NCI-H2227 (cell line): ENCODE measurements around the gene KDELR3.

Source experiments
- DNase-seq: peaks from one replicate; lab custom pipeline; 2025; ENCODE audit not compliant: unreplicated experiment; lab: John Stamatoyannopoulos, UW

The KDELR3 gene

DNA sequence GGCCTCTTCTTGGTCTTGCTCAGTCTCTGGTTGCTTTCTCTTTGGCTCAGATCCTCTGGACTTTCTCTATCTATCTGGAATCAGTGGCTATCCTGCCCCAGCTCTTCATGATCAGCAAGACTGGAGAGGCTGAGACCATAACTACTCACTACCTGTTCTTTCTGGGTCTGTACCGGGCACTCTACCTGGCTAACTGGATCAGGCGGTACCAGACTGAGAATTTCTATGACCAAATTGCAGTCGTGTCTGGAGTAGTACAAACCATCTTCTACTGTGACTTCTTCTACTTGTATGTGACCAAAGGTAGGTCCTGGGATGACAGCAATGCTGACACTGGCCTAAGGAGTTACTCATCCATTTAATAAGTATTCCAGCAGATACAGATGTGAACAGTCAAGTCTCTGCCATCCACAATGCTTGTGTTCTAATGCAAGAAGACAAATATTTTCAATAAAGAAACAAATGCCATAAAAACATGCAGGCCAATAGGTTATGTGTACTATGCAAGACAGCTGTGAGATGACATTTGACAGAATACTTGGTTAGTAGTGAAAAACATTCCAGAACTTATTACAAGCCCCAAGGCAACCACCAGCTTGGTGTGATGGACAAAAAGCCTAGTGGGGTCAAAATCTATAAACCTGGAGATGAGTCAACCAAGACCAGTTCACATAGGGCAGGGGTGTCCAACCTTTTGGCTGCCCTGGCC lies 13.4 kb downstream of the KDELR3 start:
- no peak for DNase-seq

DNA sequence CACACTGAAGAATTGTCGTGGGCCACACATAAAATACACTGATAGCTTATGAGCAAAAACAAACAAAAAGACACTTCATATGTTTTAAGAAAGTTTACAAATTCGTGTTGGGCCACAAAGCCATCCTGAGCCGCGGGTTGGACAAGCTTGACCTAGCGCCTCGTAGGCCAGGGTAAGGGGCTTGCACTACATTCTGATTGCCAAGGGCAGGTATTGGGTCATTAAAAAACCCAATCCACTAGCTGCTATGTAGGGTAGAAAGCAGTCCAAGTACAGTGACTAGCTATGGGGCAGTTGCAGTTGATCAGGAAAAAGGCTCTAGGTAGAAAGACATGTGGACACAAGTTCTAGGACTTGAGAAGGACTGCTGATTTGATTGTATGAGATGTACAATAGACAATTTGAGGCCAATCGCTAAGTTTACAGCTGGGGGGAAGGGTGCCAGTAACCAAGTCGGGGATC lies 14.0 kb downstream of the KDELR3 start:
- DNase-seq = no peak

DNA sequence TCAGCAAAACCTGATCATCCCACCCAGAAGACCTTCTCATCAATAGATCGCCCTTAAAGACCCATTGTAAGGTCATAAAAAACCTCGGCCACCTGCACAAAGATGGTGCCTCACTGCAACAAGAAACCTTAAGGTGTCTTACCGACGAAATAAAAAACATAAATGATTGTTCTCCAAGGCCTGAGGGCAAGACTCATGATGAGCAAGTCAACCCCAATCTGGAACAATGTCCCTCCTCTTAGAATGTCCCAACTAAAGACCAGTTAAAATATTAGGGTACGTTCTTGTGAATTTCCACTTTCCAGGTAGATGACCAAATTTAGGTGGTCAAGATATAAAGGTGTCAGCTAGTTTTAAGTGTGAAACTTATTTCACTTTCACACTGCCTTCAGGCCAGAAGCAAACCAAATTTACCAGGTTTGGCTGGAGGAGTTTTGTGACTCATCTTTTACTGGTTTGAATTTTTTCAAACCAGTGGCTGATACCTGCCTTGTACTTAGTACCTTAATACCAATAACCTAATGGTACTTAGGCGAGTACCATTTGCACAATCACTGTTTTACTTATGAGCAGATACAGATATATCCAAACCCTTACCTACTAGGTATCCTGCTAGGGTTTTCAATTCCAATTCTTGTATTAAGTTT lies 14.9 kb downstream of the KDELR3 start:
- DNase-seq = no peak

DNA sequence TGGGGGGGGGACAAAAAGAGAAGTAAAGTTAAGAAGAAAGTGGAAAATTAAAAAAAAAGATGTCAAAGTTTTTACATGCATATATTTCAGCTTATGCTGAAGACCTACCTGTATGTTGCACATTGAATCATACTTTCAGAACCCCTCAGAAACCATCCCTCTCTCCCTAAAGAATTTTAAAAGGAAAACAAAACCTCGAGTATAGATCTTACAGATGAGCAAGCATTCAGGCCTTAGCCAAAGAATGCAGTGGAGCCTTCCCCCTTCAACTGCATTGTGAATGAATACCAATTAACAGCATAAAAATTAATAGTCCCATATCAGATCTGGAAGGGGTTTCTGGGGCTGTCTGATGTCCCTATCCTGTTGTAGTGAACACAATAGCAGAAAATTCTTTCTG lies 16.3 kb downstream of the KDELR3 start:
- no peak for DNase-seq

DNA sequence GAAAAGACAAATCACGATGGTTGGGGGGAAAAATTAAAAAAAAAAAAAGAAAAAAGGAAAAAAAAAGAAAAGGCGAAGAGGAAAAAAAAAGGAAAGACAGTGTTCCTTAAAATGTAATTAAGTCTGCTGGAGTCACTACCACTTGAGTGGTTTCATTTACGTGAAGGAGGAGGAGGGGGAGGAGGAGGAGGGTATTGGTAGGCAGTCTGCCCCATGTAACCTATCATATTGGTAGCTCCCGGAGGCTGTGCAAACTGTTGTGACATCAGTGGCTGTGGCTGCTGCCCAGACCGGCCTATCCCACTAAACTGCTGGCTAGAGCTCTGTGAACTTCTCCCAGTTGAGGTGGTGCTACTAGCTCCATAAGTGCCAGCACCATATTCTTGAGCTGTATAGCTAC lies 17.9 kb downstream of the KDELR3 start:
- DNase-seq = no peak

DNA sequence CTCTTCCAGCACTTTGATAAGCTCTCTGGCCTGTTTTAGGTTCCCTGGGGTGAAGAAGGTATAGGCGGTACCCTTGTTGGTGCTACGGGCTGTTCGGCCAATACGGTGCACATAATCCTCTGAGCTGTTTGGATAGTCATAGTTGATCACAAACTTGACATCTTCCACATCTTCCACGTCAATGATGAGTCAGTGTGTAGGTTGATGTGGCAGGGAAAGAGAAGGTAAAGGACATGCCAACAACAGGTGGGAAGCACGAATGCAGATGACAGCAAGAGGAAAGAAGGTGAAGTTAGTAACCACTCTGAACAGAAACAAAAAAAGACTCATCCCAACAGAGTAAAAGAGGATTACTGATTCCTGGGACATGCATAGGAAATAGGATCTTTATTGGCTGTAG lies 20.1 kb downstream of the KDELR3 start:
- no peak for DNase-seq

DNA sequence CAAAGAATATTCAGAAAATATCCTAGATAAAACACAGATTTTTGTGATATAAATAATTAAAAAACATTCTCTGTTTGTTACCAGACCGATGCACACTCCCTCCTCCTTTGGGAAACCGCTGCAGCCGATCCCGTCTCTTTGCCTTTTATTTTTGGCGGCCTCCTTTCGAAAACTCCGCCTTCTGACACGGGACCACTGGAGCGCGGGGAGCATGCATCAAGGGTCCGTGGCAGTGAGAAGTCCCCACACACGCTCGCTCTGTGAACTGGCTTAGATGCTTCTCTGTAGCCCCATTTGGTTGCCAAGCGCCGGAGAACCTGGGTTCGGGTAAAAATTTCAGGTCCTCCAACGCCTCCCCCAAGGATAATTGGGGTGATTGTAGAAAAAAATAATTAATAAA lies 21.2 kb downstream of the KDELR3 start:
- DNase-seq = no peak

DNA sequence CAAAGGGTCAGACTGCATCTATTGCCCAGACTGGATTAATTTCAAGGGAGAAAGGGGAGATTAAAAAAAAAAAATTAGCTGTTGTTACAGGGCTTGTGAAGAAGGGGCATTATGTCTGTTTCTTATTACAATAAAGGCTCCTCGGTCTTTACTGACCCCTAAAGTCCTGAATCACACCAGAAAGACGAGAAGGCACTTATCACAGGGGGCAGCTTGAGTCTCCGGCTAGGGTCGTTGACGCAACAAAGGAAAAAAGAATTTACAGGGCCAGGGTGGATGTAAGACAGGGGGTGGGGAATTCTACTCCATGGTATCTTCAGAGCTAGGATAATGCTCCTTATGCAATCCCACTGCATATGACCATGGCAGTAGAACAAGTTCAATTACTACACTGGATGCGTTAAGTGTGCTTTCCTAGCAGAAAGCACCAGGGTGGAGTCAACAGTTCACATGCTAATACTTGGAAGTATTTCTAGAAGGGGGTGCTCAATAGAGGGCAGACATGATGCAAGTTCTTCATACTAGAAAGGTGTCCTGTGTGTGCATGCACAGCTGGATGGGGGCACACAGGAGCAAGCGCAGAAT lies 21.8 kb downstream of the KDELR3 start:
- peak; percentile 65 for DNase-seq

DNA sequence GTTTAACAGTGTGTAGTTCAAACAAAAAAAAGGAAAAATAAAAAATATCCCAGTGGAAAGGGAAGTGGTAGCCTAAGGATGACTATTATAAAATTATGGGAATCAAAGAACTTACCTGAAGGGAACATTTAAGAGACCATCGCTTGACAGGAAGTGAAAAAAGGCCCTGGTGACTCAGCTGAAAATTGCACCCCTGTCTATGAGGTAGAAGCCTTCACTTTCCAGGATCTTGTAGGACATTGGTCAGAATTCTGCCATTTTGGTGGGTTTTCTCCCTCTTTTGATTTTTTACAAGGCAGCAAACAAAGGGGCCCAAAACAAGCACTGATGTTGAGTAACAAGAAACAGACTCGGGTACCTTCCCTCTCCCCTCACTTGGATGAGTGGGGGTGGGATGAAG lies 22.6 kb downstream of the KDELR3 start:
- no peak for DNase-seq

DNA sequence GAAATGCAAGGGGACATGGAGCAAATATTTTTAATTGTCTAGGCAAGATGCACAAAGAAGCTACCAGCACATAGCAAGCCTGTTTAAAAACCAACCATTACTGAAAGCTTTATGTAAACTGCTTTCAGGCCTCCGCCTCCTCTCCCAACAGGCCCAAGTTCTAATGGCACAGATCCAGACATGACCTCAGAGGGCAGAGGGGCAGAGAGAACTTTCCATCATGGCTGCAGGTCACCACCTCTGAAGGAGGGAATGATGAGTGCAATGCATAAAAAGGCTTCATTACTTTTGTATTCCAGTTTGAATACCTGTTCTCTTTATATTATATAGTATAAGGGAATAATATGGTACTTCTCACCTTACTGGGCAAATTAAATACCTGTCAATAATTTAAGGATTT lies 23.0 kb downstream of the KDELR3 start:
- no peak for DNase-seq

DNA sequence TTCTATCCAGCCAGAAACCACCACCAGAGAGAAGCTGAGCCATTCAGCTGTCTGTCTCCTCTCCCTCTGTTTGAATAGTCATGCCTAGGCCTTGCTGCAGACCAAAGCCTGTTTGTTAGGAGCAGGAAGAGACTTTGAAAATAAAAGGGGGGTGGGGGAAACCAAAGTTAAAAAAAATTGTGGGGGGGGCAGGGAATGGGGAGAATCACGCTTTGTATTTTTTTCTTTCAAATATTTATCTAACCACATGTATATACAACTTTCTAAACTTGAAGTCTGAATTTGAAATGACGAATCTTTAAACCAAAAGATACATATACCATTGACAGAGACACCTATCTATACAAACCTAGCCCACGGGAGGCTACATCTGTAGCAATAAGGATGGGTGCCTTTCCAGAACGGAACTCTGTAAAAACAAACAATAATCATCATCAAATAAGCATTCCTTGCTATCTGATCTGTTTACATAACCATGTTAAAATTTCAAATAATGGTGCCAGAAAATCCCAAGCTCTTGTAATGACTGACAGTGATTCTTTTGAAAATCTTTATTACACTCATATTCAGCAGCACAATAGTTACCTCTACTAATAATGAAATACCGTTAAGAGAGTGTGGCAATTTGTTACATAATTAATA lies 23.9 kb downstream of the KDELR3 start:
- DNase-seq = no peak

DNA sequence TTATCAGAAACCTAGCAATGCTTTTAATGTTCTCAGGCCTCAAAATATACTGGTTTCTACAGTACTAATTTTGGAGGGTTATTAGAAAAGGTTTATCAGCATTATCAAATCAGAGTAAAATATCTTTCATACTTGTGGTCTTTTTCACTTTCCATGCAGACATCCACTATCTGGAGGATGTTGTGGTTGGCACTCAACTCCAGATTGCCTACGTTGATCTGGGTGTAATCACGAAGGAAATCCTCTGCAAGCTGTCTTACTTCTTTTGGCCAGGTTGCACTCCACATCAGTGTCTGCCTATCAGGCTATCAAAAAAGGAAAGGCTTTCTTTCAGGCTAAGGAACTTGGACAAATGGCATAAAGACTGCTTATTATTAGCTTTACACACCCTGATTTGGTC lies 26.6 kb downstream of the KDELR3 start:
- DNase-seq = no peak

DNA sequence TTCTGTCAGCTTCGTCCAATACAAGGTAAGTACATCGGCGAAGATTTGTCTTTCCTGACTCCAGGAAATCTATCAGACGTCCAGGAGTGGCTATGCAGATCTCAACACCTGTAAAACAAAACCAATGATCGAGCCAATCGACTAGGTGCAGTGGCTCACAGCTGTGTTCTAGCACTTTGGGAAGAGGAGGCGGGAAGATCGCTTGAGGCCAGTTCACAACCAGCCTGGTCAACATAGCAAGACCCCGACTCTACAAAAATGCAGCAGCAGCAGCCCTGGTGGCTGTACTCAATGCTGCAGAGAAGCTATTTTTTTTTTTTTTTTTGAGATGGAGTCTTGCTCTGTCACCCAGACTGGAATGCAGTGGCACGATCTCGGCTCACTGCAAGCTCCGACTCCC lies 27.0 kb downstream of the KDELR3 start:
- DNase-seq = no peak

DNA sequence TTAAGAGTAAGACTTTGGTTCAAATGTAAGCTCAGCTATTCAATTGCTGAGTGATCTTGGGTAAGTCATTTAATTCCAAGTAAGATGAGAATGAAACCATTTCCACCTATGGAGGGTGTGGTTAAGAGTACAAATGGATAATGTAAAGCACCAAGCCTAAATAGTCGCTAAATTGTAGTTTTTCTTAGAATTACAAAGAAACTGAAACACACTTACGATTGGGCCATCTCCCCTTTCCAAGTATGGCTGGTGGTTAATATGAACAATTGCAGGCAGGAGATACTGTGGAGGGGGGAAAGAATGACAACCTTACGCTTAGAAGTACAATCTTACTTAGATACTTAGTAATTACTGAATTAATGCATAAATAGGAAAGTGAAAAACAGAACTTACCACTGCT lies 30.0 kb downstream of the KDELR3 start:
- DNase-seq = no peak

DNA sequence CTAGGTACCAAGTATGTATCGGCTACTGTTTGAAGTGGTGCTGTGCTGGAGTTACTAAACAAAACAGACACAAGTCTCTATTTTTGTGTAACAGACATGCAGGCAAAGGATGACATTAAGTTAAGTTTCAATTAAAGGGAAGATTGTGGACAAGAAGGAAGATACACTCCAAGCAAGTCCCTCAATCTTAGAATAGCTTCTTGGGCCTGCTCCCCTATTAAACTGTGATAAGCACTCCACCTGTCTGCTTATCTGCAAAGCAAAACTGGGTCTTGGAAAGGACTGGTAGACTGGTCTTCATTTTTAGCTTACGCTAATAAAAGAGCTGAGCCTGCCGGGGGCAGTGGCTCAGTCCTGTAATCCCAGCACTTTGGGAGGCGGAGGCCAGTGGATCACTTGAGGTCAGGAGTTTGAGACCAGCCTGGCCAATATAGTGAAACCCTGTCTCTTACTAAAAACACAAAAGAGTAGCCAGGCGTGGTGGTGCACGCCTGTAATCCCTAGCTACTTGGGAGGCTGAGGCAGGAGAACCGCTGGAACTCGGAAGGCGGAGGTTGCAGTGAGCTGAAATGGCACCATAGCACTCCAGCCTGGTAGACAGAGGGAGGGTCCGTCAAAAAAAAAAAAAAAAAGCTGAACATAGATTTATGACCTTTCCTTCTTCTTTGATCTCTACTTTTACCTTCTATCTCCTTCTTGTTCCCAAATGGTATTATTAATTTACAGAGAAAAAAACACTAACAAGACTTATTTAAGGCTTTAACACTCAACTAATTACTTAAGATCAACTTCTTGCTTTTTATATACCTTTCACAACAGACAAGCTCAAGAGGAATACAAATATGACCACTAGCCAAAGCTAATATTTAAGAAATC lies 34.1 kb downstream of the KDELR3 start:
- no peak for DNase-seq

DNA sequence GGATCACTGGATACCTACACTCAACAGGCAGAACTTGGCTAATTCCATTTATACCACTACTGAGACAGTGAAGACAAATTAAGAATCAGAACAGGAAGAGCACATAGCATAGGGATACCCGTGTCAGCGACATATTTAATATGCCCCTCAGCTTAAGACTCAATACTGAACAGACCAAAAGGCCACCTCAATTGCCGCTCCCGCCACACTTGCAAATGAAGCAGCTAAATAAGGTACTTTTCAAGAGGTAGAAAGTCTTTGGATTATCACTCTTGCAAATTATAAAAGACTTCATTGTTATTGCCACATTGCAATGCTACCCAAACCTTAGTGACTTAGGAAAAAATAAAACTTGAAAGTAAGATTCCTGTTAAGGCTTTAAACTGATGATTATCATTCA lies 35.1 kb downstream of the KDELR3 start:
- no peak for DNase-seq

DNA sequence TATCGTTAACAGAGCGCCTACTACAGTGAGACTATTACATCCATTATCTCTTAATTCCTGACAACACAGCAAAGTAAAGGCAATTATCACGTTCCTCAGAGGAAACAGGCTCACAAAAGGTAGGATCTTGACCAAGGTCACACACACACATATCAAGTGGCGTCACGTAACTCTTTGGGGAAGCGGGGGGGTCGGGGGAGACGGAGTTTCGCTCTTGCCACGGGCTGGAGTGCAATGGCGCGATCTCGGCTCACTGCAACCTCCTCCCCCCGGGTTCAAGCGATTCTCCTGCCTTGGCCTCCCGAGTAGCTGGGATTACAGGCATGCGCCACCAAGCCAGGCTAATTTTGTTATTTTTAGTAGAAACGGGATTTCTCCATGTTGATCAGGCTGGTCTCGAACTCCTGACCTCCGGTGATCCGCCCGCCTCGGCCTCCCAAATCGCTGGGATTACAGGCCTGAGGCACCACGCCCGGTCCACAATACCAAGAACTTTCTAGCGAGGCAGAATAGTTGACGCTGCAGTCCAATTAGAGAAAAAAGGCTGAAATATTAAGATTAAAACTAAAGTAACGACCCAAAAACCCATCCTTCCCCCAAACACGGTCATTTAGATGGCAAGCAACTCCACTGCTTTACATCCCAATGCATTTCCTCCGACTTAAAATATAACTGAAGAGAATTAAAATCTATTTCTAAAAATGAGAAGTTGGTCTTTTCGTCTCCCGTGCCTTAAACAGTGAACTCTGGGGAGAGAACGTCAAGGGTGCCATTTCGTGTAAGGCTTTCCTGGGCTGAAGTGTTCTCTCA lies 37.0 kb downstream of the KDELR3 start:
- peak; percentile 14 for DNase-seq

DNA sequence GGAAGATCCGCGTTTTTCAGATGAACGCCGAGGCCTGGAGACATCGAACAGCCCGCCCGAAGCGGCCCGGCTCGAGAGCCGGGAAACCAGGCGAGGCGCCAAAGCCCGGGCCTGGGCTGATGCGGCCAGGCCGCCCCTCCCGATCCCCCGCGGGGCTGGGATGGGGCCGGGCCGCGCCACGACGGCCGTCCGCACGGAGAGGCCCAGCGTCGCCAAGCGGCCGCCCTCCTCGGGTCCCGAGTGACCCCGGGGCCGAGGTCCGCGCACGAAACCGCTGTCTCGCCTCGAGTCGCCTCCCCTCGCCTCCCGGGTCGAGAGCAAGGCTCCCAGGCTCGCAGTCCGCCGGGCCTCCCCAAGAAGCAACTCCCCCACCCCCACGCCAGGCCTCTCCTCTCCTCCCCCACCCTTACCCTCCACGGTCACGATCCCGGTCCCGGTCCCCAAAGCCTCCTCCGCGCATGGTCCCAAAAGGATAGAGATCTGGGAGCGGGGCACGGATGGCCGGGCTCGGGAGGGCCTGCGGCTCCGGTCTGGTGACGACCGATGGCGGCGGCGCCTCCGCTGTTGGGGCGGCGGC lies 37.7 kb downstream of the KDELR3 start:
- peak; percentile 50 for DNase-seq

DNA sequence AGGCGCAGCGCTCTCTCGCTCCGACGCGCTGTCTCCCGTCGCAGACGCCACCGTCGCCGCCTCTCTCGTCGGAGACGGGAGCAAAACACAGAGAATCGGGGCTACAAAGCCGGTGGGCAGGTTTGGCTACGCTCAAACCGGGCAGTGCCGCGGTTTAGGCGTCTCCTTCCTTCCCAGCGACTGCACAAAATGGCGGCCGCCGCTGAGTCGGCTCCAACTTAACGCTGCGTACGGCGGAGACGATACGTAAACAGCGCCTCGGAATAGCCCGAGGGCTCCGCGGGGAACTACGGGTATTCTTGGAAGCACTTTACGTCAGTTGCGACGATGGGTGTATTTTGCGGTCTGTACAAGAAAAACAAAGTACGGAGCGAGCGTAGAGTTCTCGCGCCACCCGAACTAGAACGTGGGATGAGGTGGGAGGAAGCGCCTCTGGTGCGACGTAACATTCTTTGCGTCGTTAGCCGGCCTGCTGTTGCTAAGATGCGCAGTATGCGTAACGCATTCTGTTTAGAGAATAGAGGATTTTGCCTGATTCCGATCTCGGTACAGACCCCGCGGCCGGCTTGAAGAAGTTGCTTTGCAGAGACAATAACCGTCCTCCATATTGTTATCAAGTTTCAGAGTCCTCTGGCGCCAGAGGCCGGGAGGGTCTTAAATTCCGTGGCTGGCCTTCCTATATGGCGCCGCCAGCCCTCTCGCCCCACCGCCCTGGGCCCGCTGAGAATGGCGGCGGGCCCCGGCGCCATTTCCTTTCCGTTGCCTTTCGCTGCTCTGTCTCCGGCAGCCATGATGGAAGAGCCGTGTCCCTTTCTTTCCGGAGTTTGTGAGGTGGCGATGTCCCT lies 38.4 kb downstream of the KDELR3 start, which contains the start of gene DDX17:
TSS of gene DDX17 (minus strand) at position 194 of the 845 bp plus-strand sequence.
- peak; percentile 95 for DNase-seq
